Caco-2 (cell line): ENCODE data around the gene GFPT2. TPM values are rescaled to one million over a fixed set of nuclear protein-coding genes. Genes with fewer than 3 reads are reported as not detected.

Experiments
- BruUV-seq: library from RNA; stranded (reverse); fragments of 400-500 nt; replicated peaks from 2 replicates; lab custom pipeline; 2021; lab: Mats Ljungman, UMichigan
- CTCF ChIA-PET: fragments of 300-600 bp; sonication (Branson Sonifier 250); formaldehyde crosslinking; loops from one replicate; lab custom pipeline; 2022; ENCODE audit warnings: antibody characterized with exemption; lab: Charles Lee
- POLR2A ChIA-PET: fragments of 300-600 bp; sonication (Branson Sonifier 250); formaldehyde crosslinking; loops from one replicate; lab custom pipeline; 2022; ENCODE audit warnings: antibody characterized with exemption; lab: Charles Lee
- DNase-seq, 2 experiments: peaks; one replicate each; pipeline versions ENCODE4 v3.0.0 to v3.0.0-alpha.2; 2020 to 2022
- H3K27me3 ChIP-seq: replicated peaks from 2 replicates; pipeline ENCODE4 v1.6.0; 2011; ENCODE audit warnings: low read length; ENCODE audit not compliant: control insufficient read depth, insufficient read depth
- H3K36me3 ChIP-seq: 2 replicates; pipeline ENCODE4 v1.5.1; 2011; ENCODE audit warnings: low read length; ENCODE audit not compliant: control insufficient read depth, insufficient read depth
- H3K4me1 ChIP-seq: fragments of 250-450 bp; sonication (Bioruptor Pico); 2 replicates; pipeline ENCODE4 v1.5.1; 2020; ENCODE audit warnings: mild to moderate bottlenecking
- H3K4me3 ChIP-seq: 2 replicates; pipeline ENCODE4 v1.5.1; 2011; ENCODE audit warnings: low read depth, mild to moderate bottlenecking, control low read depth, low read length
- H3K9me3 ChIP-seq: fragments of 250-450 bp; sonication (Bioruptor Pico); 2 replicates; pipeline ENCODE4 v1.5.1; 2020; ENCODE audit warnings: mild to moderate bottlenecking, moderate library complexity
- H3K27ac Mint-ChIP-seq: one replicate; pipeline ENCODE4 v1.8.0; 2022; ENCODE audit warnings: mixed read lengths; ENCODE audit not compliant: unreplicated experiment
- H3K27me3 Mint-ChIP-seq: one replicate; pipeline ENCODE4 v1.8.0; 2022; ENCODE audit warnings: mixed read lengths; ENCODE audit not compliant: insufficient read depth, unreplicated experiment
- H3K36me3 Mint-ChIP-seq: one replicate; pipeline ENCODE4 v1.8.0; 2022; ENCODE audit warnings: mild to moderate bottlenecking, mixed read lengths; ENCODE audit not compliant: insufficient read depth, unreplicated experiment
- H3K4me1 Mint-ChIP-seq: one replicate; pipeline ENCODE4 v1.8.0; 2022; ENCODE audit warnings: low read depth, mixed read lengths; ENCODE audit not compliant: unreplicated experiment
- H3K4me3 Mint-ChIP-seq: one replicate; pipeline ENCODE4 v1.8.0; 2022; ENCODE audit warnings: mild to moderate bottlenecking, moderate library complexity, mixed read lengths; ENCODE audit not compliant: unreplicated experiment
- H3K9me3 Mint-ChIP-seq: one replicate; pipeline ENCODE4 v1.8.0; 2022; ENCODE audit warnings: mixed read lengths; ENCODE audit not compliant: unreplicated experiment
- CTCF ChIP-seq, 2 experiments: fragments of 200-600 bp in 1 of 2; IDR thresholded peaks; 1 replicate in 1 of 2; 2 replicates in 1 of 2; pipeline versions ENCODE4 v1.5.1 to v1.8.0; 2011 to 2022; ENCODE audit warnings: antibody characterized with exemption in 1 of 2, control low read depth in 1 of 2, inconsistent platforms in 1 of 2, low read depth in 1 of 2, low read length in 1 of 2, mild to moderate bottlenecking in 1 of 2, moderate library complexity in 1 of 2; ENCODE audit not compliant: insufficient read depth in 1 of 2, severe bottlenecking in 1 of 2, unreplicated experiment in 1 of 2
- intact Hi-C: fragments of 100-400 bp; cut with micrococcal nuclease; formaldehyde crosslinking; loops from one replicate; pipeline ENCODE4 v1.10.0; 2022; ENCODE audit not compliant: unreplicated experiment
- total RNA-seq: library from RNA; stranded (reverse); gene quantifications from 2 replicates; pipeline ENCODE4 v1.2.3, GENCODE V29; 2022

Gene GFPT2
- total RNA-seq, 1 experiment from 2014 or later, result 1.6 TPM

- Mint-ChIP-seq H3K9me3 (peaks cover 25% of the 10 kb centered on the region), H3K36me3 (peaks cover 95% of the 10 kb centered on the region), H3K27ac (no peak overlapping the region), H3K4me3 (no peak overlapping the region), H3K27me3 (no peaks in the 10 kb centered on the region), H3K4me1 (no peaks in the 10 kb centered on the region)
- H3K27me3 ChIP-seq, result no peaks in the 10 kb centered on the region
- no TSS peak for BruUV-seq
- no peak for TF ChIP-seq CTCF (IDR thresholded peaks at IDR 0.05; ENCODE audit: insufficient read depth in 1 of 2, low read depth in 1 of 2, low read length in 1 of 2, severe bottlenecking in 1 of 2, unreplicated experiment in 1 of 2)
- DNase-seq, result no peak
- H3K4me1 ChIP-seq, result no peaks in the 10 kb centered on the region
- intact Hi-C loops, result no loop called here
- H3K4me3 ChIP-seq, result no peak overlapping the region
- H3K9me3 ChIP-seq, result peaks cover 40% of the 10 kb centered on the region
- POLR2A ChIA-PET, result no interaction called here
- CTCF ChIA-PET, result no interaction called here
- peaks cover 17% of the 10 kb centered on the region for H3K36me3 ChIP-seq
Measured at GRCh38 chr5:180251141-180251540, 102.0 kb downstream of the GFPT2 start.

Other genes starting within 250 kb of the GFPT2 start
- not detected in 2 replicates for gene RASGEF1C, start 144.1 kb downstream of the GFPT2 start, total RNA-seq
- 76.5 and 93.1 TPM in 2 replicates for gene MAPK9, start 61.3 kb downstream of the GFPT2 start, total RNA-seq
- 43.2 and 46.3 TPM in 2 replicates for gene CNOT6, start 141.0 kb upstream of the GFPT2 start, total RNA-seq
- gene SCGB3A1, start 238.2 kb upstream of the GFPT2 start, total RNA-seq, result not detected in 2 replicates